HCT116 (cell line): ENCODE measurements around the gene CHST11.

Source experiments
- ATF3 ChIP-seq: IDR thresholded peaks from 2 replicates; pipeline ENCODE4 v1.6.1; 2012
- CBX3 ChIP-seq: IDR thresholded peaks from 2 replicates; pipeline ENCODE4 v1.6.1; 2012; ENCODE audit warnings: low read depth
- CEBPB ChIP-seq: IDR thresholded peaks from 2 replicates; pipeline ENCODE4 v1.6.1; 2012; ENCODE audit warnings: low read depth
- CTCF ChIP-seq, 3 experiments: fragments of 200-600 bp in 1 of 3; sonication (generic) in 1 of 3; IDR thresholded peaks in 2 of 3; conservative IDR thresholded peaks in 1 of 3; 2 replicates each; pipeline ENCODE4 v1.5.1; 2012 to 2017; ENCODE audit warnings: low read depth in 2 of 3, low read length in 2 of 3, antibody characterized with exemption in 1 of 3, borderline replicate concordance in 1 of 3, control low read depth in 1 of 3, mild to moderate bottlenecking in 1 of 3, mixed read lengths in 1 of 3, mixed run types in 1 of 3, moderate library complexity in 1 of 3; ENCODE audit not compliant: insufficient read depth in 1 of 3
- EZH2 ChIP-seq: fragments of 200-600 bp; sonication (generic); IDR thresholded peaks from 2 replicates; pipeline ENCODE4 v1.6.1; 2017; ENCODE audit warnings: antibody characterized with exemption, mixed run types
- EZH2phosphoT487 ChIP-seq: fragments of 200-600 bp; IDR thresholded peaks from 2 replicates; pipeline ENCODE4 v1.6.1; 2018; ENCODE audit warnings: antibody characterized with exemption, borderline replicate concordance
- MAX ChIP-seq: IDR thresholded peaks from 2 replicates; pipeline ENCODE4 v1.6.1; 2012
- POLR2A ChIP-seq: IDR thresholded peaks from 2 replicates; pipeline ENCODE4 v1.7.0; 2011; ENCODE audit warnings: borderline replicate concordance; ENCODE audit not compliant: insufficient read depth, insufficient read length; ENCODE audit errors: extremely low read depth
- POLR2AphosphoS5 ChIP-seq: IDR thresholded peaks from 2 replicates; pipeline ENCODE4 v1.6.1; 2011; ENCODE audit warnings: mild to moderate bottlenecking, low read depth, low read length, moderate library complexity
- RAD21 ChIP-seq: IDR thresholded peaks from 2 replicates; pipeline ENCODE4 v1.6.1; 2012; ENCODE audit warnings: low read depth, mild to moderate bottlenecking
- SP1 ChIP-seq: IDR thresholded peaks from 2 replicates; pipeline ENCODE4 v1.6.1; 2012; ENCODE audit warnings: low read depth
- SRF ChIP-seq: IDR thresholded peaks from 2 replicates; pipeline ENCODE4 v1.6.1; 2012; ENCODE audit warnings: low read depth
- ZBTB33 ChIP-seq: IDR thresholded peaks from 2 replicates; pipeline ENCODE4 v1.6.1; 2011; ENCODE audit warnings: mild to moderate bottlenecking, low read length, moderate library complexity; ENCODE audit not compliant: insufficient replicate concordance; ENCODE audit errors: extremely low read depth
- ZNF274 ChIP-seq: fragments of 200-500 bp; sonication (Bioruptor generic); IDR thresholded peaks from 2 replicates; pipeline ENCODE4 v1.6.1; 2014; ENCODE audit warnings: mild to moderate bottlenecking, low read depth, low read length, inconsistent platforms

- no peak for TF ChIP-seq RAD21
- TF ChIP-seq ZNF274: no peak
- no peak for TF ChIP-seq EZH2
- TF ChIP-seq CBX3: no peak
- TF ChIP-seq POLR2A: no peak
- no peak for TF ChIP-seq SRF
- TF ChIP-seq EZH2phosphoT487: no peak
- no peak for TF ChIP-seq SP1
- TF ChIP-seq CTCF (IDR thresholded peaks at IDR 0.05 in 2 of 3, conservative IDR thresholded peaks at IDR 0.05 in 1 of 3; ENCODE audit: borderline replicate concordance in 1 of 3, insufficient read depth in 1 of 3, low read depth in 2 of 3, low read length in 2 of 3): no peak
- no peak for TF ChIP-seq MAX
- TF ChIP-seq ATF3: no peak
- no peak for TF ChIP-seq POLR2AphosphoS5
- TF ChIP-seq ZBTB33: no peak
- TF ChIP-seq CEBPB: no peak
These were observed 139.5 kb downstream of the CHST11 start for GRCh38 chr12:104596134-104596799.
